Stimulated activated naive CD8-positive, alpha-beta T cell treated with anti-CD3 and anti-CD28 coated beads, Interleukin-15, Interleukin-2, amounts not matched to agents 100 ng/mL and 50 ng/mL, for 24 hours (primary cell): Measurements from ENCODE around the gene PIP5K1C.

Source experiments
- H3K27ac Mint-ChIP-seq: one replicate; pipeline ENCODE4 v1.8.0; 2021; ENCODE audit warnings: mild to moderate bottlenecking, mixed read lengths
- H3K27me3 Mint-ChIP-seq: one replicate; pipeline ENCODE4 v1.8.0; 2021; ENCODE audit warnings: mixed read lengths
- H3K36me3 Mint-ChIP-seq: one replicate; pipeline ENCODE4 v1.8.0; 2021; ENCODE audit warnings: low read depth, mixed read lengths
- H3K4me1 Mint-ChIP-seq: one replicate; pipeline ENCODE4 v1.8.0; 2021; ENCODE audit warnings: low read depth, mixed read lengths
- H3K4me3 Mint-ChIP-seq: one replicate; pipeline ENCODE4 v1.8.0; 2021; ENCODE audit warnings: mild to moderate bottlenecking, mixed read lengths
- H3K9me3 Mint-ChIP-seq: one replicate; pipeline ENCODE4 v1.8.0; 2021; ENCODE audit warnings: mixed read lengths

The PIP5K1C gene

GRCh38 chr19:3617463-3617862 lies 82.8 kb downstream of the PIP5K1C start:
- H3K27me3 Mint-ChIP-seq = no peaks in the 10 kb centered on the region
- H3K27ac Mint-ChIP-seq = no peak overlapping the region
- no peak overlapping the region for H3K4me3 Mint-ChIP-seq
- H3K36me3 Mint-ChIP-seq = peaks cover 4% of the 10 kb centered on the region
- H3K4me1 Mint-ChIP-seq = peaks cover 4% of the 10 kb centered on the region
- no peaks in the 10 kb centered on the region for H3K9me3 Mint-ChIP-seq

- no peak overlapping the region for H3K27ac Mint-ChIP-seq
- peaks cover 6% of the 10 kb centered on the region for H3K36me3 Mint-ChIP-seq
Measured at GRCh38 chr19:3615524-3616135, 84.6 kb downstream of the PIP5K1C start.

GRCh38 chr19:3614858-3615505 lies 85.3 kb downstream of the PIP5K1C start:
- Mint-ChIP-seq H3K9me3 (no peaks in the 10 kb centered on the region), H3K27ac (no peak overlapping the region), H3K4me3 (no peak overlapping the region), H3K4me1 (peaks cover 4% of the 10 kb centered on the region), H3K27me3 (no peaks in the 10 kb centered on the region), H3K36me3 (peaks cover 10% of the 10 kb centered on the region)

More at GRCh38 chr19:3615524-3616135, 84.6 kb downstream of the PIP5K1C start:
- Mint-ChIP-seq H3K9me3 (no peaks in the 10 kb centered on the region), H3K27me3 (no peaks in the 10 kb centered on the region), H3K4me1 (peaks cover 4% of the 10 kb centered on the region), H3K4me3 (no peak overlapping the region)

GRCh38 chr19:3613818-3614661 lies 86.2 kb downstream of the PIP5K1C start:
- Mint-ChIP-seq H3K9me3 (no peaks in the 10 kb centered on the region), H3K36me3 (peaks cover 10% of the 10 kb centered on the region), H3K27me3 (no peaks in the 10 kb centered on the region), H3K4me1 (peaks cover 4% of the 10 kb centered on the region), H3K27ac (no peak overlapping the region), H3K4me3 (no peak overlapping the region)

- H3K4me1 Mint-ChIP-seq = peaks cover 7% of the 10 kb centered on the region
Measured at GRCh38 chr19:3612901-3613741, 87.1 kb downstream of the PIP5K1C start.

GRCh38 chr19:3612330-3612729 lies 87.9 kb downstream of the PIP5K1C start:
- H3K4me3 Mint-ChIP-seq = no peak overlapping the region
- no peaks in the 10 kb centered on the region for H3K9me3 Mint-ChIP-seq
- peaks cover 11% of the 10 kb centered on the region for H3K4me1 Mint-ChIP-seq
- H3K27me3 Mint-ChIP-seq = no peaks in the 10 kb centered on the region
- H3K36me3 Mint-ChIP-seq = peaks cover 10% of the 10 kb centered on the region
- H3K27ac Mint-ChIP-seq = no peak overlapping the region

More at GRCh38 chr19:3612901-3613741, 87.1 kb downstream of the PIP5K1C start:
- Mint-ChIP-seq H3K27ac (no peak overlapping the region), H3K36me3 (peaks cover 10% of the 10 kb centered on the region), H3K4me3 (no peak overlapping the region), H3K9me3 (no peaks in the 10 kb centered on the region), H3K27me3 (no peaks in the 10 kb centered on the region)

- Mint-ChIP-seq H3K9me3 (no peaks in the 10 kb centered on the region), H3K4me3 (no peak overlapping the region), H3K36me3 (peaks cover 10% of the 10 kb centered on the region), H3K27me3 (no peaks in the 10 kb centered on the region), H3K27ac (no peak overlapping the region), H3K4me1 (peaks cover 8% of the 10 kb centered on the region)
Measured at GRCh38 chr19:3611841-3612240, 88.4 kb downstream of the PIP5K1C start.

- no peaks in the 10 kb centered on the region for H3K27me3 Mint-ChIP-seq
- H3K4me3 Mint-ChIP-seq = no peak overlapping the region
- H3K27ac Mint-ChIP-seq = no peak overlapping the region
- H3K9me3 Mint-ChIP-seq = no peaks in the 10 kb centered on the region
- peaks cover 10% of the 10 kb centered on the region for H3K36me3 Mint-ChIP-seq
- peaks cover 8% of the 10 kb centered on the region for H3K4me1 Mint-ChIP-seq
Measured at GRCh38 chr19:3610745-3611717, 89.2 kb downstream of the PIP5K1C start.

GRCh38 chr19:3609779-3610719 lies 90.2 kb downstream of the PIP5K1C start:
- H3K4me3 Mint-ChIP-seq = no peak overlapping the region
- H3K27me3 Mint-ChIP-seq = no peaks in the 10 kb centered on the region
- no peaks in the 10 kb centered on the region for H3K9me3 Mint-ChIP-seq
- H3K36me3 Mint-ChIP-seq = peaks cover 10% of the 10 kb centered on the region
- no peak overlapping the region for H3K27ac Mint-ChIP-seq
- H3K4me1 Mint-ChIP-seq = peaks cover 8% of the 10 kb centered on the region

GRCh38 chr19:3608750-3609322 lies 91.4 kb downstream of the PIP5K1C start:
- Mint-ChIP-seq H3K27me3 (no peaks in the 10 kb centered on the region), H3K27ac (no peak overlapping the region), H3K4me1 (peaks cover 8% of the 10 kb centered on the region), H3K4me3 (no peak overlapping the region), H3K9me3 (no peaks in the 10 kb centered on the region), H3K36me3 (peaks cover 10% of the 10 kb centered on the region)

GRCh38 chr19:3608079-3608641 lies 92.1 kb downstream of the PIP5K1C start:
- H3K4me3 Mint-ChIP-seq = no peak overlapping the region
- H3K36me3 Mint-ChIP-seq = peaks cover 10% of the 10 kb centered on the region
- peaks cover 8% of the 10 kb centered on the region for H3K4me1 Mint-ChIP-seq
- H3K9me3 Mint-ChIP-seq = no peaks in the 10 kb centered on the region
- H3K27me3 Mint-ChIP-seq = no peaks in the 10 kb centered on the region
- no peak overlapping the region for H3K27ac Mint-ChIP-seq

GRCh38 chr19:3607303-3608078 lies 92.8 kb downstream of the PIP5K1C start:
- H3K4me3 Mint-ChIP-seq = no peak overlapping the region
- no peak overlapping the region for H3K27ac Mint-ChIP-seq
- H3K36me3 Mint-ChIP-seq = peaks cover 10% of the 10 kb centered on the region

More at GRCh38 chr19:3607303-3608078, 92.8 kb downstream of the PIP5K1C start:
- Mint-ChIP-seq H3K4me1 (peaks cover 8% of the 10 kb centered on the region), H3K27me3 (no peaks in the 10 kb centered on the region), H3K9me3 (no peaks in the 10 kb centered on the region)
